Jurkat, Clone E6-1 (cell line): ENCODE data around the gene GABPB2.
"Not testable (repeated sequence)": the region's sequence is repeated elsewhere in the genome, so short reads cannot be mapped to it uniquely, and the experiment has no call there.

Experiments
- DNase-seq: peaks from one replicate; pipeline ENCODE4 v3.0.0-alpha.2; 2011; ENCODE audit warnings: low read depth, low spot score
- H3K4me3 ChIP-seq: 2 replicates; pipeline ENCODE4 v1.5.1; 2011; ENCODE audit warnings: mild to moderate bottlenecking, low read length, control low read depth, moderate library complexity

The GABPB2 gene

DNA sequence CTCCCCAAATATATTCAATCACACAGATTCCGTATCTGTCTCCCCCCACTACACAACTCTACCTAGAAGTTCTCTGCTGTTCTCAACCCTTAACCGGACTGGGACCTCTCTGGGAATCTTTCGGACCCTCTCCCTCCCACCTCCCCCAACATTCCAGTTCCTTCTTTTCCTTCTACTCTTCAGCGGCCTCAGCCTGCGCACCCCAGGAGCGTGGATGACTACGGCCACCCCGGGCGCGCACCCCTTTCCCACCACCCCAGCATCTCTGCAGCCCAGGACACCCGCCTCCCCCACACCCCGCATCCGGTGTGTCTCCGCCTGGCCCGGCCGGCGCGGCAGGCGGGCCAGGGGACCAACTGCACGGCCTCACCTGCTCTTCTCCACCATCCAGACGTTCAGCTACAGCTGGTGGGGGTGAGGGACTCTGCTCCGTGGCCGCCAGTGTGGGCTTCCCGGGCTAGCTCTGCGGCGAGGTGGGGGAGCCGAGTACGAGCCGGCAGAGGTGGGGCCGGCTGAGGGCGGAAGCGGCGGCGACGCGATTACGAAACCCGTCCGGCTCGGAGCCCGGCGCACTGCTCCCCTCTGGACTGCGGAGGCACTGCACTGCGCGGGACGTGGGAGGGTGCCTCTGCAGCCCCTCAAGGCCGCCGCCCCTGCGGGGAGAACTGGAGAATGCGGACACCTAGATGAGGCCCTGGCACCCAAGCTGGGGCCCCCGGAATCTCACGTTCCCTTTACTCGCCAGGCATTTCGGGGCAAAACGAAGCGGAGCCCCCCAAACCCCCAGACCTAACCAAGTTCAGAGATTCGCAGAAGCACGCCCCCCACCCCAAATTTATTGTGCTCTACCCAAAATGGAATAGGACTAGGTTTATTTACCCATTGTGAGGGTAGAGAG is 11.2 kb upstream of the GABPB2 start, which contains the start of gene CDC42SE1:
Gene CDC42SE1, minus strand, starts transcription at position 514 of the 898 bp plus-strand sequence. CDS start 3,892 bp downstream, outside the sequence.
- peak within 1 kb of the TSS; percentile 98 for H3K4me3 ChIP-seq
- DNase-seq: peak; percentile 84

DNA sequence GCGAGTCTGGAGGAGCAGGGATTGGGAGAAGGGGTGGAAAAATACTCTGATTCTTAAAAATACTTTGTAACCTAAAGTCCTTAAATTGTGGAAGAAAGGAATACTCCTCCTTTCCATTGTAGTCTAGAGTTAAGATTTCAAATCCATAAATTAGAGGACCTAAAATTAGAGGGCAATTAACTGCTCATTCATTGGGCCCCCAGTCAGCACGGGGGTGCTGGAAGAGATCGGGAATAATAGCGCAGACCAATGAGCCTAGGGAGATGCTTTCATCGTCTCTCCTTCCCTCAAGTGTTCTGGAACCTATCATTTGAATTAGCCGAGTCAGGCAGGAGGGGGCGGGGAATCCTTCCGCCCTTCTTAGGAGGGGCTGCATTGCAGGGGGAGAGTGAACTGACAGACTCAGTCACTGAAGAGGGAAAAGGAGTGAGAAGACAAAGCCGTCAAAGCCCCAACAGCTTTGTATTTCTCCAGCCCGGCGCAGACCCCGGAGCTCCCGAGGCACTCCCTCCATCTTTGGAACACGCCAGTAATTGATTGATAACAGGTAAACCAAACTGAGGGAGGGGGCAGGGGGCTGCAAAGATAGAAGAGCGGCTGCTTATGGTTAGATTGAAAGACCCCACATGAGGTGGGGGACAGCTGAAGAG is 10.4 kb upstream of the GABPB2 start, which contains the start of gene MLLT11:
Gene MLLT11, plus strand, starts transcription at position 391 of the 650 bp plus-strand sequence. CDS start 6,828 bp downstream, outside the sequence.
- peak within 1 kb of the TSS; percentile 98 for H3K4me3 ChIP-seq
- peak; percentile 85 for DNase-seq

DNA sequence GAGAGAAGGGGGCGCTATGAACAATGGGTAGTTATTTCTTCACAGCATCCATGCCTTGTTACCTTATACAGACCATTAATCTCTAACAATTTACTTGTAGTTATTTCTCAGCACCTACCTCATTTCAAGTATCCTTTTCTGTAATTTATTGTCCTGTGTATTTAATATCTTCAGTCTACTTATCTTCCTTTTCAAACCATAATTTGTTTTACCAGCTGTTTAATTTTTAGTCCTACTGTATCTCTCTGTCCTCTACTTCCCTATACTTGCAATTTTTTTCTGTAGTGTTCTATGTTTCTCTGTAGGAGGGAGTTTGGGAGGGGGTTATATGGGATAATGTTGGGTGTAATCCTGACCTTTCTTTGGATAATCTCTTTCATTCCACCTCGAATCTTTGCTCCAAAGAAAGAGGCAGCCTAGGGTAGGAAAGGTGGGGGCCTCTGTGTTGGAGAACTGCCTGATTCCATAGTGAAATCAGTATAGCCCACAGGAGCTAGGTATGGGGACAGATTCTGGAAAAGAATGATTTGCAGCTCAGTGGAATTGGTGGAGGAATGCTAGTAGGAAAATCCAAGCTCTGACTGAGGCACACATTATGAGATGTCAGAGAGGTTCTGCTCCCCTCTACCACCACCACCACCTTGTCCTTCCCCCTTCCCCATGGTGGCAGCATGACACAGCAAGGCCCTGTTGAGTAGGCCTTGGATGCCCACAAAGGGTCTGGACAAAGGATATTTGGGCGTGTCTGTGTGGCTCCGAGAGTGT is 9.7 kb upstream of the GABPB2 start:
- H3K4me3 ChIP-seq: peak overlapping the region; percentile 98
- DNase-seq: no peak

DNA sequence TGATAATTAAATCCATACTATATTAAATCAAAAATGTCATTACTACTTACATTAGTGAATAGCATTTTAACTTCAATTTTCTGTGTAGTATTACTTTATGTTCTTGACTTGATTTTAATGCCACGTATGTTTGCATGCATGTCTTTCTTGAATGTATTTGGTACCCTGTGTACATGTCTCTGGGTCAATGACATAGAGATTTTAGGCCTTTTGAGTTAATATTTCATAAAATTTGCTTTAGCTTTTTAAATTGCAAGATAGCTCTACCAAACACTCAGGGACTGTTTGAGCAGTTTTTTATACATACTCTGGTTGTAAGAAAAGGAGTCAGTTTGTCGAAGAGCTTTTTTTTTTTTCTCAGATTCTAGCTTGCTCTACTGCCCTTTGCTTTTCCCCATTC is 8.9 kb upstream of the GABPB2 start:
- peak overlapping the region; percentile 98 for H3K4me3 ChIP-seq

DNA sequence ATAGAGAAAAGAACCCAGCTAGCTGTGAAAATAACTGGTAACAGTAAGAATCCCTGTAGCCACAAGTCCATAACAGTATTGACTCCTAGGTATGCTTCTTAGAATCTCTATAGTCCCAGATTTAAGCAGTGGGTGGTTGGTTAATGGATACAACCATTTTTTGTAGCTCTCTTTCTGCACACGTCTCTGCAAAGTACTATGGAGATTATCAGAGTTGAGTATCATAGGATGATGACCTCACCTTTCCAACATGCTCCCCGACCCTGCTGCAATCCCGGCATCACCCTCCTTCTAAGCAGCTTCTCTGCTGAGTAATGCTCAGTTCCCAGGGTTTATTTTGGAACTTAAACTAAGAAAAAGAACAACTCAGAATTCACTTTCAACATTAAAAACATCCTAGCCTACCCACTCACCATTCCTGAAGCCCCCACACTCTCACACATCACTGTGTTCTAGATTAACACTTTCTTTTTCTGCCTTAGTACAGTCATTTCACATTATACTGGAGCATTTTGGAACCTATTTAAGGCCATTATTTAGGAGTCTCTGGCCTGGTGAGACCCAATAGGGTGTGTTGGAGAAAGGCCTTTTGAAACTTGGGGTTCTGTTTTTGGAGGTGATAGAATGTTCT is 7.7 kb upstream of the GABPB2 start:
- no peak for DNase-seq
- H3K4me3 ChIP-seq: no peak overlapping the region

More for the DNA sequence above, 8.9 kb upstream of the GABPB2 start:
- DNase-seq: no peak

DNA sequence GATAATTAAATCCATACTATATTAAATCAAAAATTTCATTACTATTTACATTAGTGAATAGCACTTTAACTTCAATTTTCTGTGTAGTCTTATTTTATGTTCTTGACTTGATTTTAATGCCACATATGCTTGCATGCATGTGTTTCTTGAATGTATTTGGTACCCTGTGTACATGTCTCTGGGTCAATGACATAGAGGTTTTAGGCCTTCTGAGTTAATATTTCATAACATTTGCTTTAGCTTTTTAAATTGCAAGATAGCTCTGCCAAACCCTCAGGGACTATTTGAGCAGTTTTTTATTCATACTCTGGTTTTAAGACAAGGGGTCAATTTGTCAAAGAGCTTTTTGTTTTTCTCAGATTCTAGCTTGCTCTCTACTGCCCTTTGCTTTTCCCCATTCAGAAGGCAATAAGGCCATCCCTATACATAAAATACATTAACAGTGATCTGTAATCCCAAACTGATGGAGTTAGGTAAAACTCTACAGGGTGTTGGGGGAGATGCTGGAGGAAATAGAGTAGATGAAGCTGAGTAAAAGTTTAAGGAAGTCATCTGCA is 5.4 kb upstream of the GABPB2 start:
- DNase-seq: no peak
- H3K4me3 ChIP-seq: no peak overlapping the region

DNA sequence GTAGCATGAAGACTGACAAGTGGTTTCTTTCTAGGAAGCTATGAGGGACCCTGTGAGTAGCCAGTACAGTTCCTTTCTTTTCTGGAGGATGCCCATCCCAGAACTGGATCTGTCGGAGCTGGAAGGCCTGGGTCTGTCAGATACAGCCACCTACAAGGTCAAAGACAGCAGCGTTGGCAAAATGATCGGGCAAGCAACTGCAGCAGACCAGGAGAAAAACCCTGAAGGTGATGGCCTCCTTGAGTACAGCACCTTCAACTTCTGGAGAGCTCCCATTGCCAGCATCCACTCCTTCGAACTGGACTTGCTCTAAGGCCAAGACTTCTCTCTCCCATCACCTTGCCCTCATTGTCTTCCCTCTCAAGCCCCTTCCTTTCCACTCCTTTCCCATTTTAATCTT is 3.4 kb upstream of the GABPB2 start:
- DNase-seq: no peak

DNA sequence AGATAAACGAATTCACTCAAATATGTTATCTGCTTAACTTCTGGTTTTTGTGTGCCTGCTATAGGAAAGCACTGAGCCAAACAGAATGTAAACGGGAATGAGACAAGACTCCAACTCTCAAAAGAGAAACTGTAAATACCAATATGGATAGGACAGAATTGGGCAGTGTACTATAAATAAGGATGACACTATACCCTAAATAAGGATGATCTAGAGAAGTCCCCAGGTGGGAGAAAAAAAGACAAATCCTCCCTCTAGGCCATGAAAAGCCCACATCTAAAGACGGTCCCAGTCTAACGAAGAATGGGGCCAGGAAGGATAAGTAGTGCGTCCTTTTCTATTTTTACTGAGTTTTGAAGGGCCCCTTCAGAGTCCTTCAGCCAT is 1.5 kb upstream of the GABPB2 start:
- H3K4me3 ChIP-seq: no peak overlapping the region
- DNase-seq: no peak

More for the DNA sequence above, 3.4 kb upstream of the GABPB2 start:
- H3K4me3 ChIP-seq: no peak overlapping the region

DNA sequence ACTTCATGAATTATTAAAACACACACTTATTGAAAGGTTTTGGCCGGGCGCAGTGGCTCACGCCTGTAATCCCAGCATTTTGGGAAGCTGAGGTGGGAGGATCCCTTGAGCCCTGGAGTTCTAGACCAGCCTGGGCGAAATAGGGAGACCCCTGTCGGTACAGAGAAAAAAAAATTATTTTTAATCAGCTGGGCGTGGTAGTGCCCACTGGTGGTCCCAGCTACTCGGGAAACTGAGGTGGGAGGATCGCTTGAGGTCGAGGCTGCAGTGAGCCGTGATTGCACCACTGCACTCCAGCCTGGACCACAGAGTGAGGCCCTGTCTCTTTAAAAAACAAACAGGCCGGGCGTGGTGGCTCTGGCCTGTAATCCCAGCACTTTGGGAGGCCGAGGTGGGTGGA is 1.7 kb downstream of the GABPB2 start:
- H3K4me3 ChIP-seq: no peak overlapping the region
- DNase-seq: no peak

DNA sequence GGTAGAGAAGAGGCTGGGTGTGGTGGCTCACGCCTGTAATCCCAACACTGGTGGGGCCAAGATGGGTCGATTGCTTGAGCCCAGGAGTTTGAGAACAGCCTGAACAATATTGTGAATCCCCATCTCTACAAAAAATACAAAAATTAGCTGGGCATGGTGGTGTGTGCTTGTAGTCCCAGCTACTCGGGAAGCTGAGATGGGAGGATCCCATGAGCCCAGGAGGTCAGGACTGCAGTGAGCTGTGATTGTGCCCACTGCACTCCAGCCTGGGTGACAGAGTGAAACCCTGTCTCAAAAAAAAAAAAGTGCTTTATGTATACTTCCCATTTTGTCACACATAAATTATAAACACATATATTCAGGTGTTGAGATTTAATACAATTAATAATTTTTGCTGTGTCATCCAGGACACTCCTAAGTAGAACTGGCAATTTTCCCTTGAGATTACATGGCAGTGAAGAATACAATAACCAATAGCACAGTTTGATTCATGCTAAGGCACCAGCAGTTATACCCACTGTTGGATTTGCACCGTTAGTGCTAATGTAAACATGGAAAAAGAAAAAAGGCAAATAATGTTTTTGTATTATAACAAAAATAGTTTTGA is 15.5 kb downstream of the GABPB2 start:
- DNase-seq: no peak

DNA sequence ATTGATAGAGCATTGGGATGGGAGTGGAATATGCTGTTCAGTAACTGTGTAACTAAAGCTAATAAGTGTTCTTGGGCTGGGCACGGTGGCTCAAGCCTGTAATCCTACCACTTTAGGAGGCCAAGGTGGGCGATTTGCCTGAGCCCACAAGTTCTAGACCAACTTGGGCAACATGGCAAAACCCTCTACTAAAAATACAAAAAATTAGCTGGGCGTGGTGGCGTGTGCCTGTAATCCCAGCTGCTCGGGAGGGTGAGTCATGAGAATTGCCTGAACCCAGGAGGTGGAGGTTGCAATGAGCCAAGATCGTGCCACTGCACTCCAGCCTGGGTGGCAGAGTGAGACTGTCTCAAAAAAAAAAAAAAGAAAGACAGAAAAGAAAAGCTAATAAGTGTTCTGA is 26.9 kb downstream of the GABPB2 start:
- not testable (repeated sequence) for DNase-seq

More for the DNA sequence above, 15.5 kb downstream of the GABPB2 start:
- no peak overlapping the region for H3K4me3 ChIP-seq

DNA sequence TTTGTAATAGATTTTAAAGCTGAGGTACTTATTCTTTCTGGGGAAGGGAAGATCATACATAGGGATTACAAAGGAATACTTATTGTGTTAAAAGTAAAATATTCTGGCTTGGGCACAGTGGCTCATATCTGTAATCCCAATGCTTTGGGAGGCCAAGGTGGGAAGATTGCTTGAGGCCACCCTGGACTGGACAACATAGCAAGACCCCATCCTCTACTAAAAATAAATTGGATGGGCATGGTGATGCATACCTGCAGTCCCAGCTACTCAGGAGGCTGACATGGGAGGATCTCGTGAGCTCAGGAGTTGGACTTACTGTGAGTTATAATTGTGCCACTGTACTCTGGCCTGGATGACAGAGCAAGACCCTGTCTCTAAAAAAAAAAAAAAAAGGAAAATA is 27.6 kb downstream of the GABPB2 start:
- no peak for DNase-seq
- H3K4me3 ChIP-seq: no peak overlapping the region

More for the DNA sequence above, 26.9 kb downstream of the GABPB2 start:
- not testable (repeated sequence) for H3K4me3 ChIP-seq

DNA sequence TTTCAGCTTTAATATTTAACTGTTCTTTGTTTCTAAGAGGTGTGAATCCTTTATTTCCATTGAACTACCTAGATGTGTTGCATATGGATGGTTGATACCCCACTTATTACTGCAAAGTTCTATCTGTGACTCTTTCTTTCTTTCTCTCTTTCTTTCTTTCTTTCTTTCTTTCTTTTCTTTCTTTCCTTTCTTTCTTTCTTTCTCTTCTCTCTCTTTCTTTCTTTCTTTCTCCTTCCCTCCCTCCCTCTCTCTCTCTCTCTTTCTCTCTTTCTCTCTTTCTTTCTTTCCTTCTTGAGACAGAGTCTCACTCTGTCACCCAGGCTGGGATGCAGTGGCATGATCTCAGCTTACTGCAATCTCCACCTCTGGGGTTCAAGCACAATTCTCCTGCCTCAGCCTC is 34.1 kb downstream of the GABPB2 start:
- DNase-seq: no peak
- no peak overlapping the region for H3K4me3 ChIP-seq

DNA sequence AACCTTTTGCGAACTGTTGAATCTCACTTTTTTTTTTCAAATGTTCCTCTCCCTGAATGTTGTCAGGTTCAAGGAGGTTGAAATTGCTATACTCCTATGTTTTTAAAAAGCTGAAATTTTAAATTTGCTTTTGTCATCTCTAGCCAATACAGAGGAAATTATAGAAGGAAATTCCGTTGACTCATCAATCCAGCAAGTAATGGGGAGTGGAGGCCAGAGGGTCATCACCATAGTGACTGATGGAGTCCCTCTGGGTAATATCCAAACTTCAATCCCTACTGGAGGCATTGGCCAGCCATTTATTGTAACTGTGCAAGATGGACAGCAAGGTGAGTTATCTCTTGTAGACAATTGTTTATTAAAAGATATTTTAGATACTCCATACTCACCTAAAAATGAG is 36.3 kb downstream of the GABPB2 start:
- no peak for DNase-seq
- H3K4me3 ChIP-seq: no peak overlapping the region

DNA sequence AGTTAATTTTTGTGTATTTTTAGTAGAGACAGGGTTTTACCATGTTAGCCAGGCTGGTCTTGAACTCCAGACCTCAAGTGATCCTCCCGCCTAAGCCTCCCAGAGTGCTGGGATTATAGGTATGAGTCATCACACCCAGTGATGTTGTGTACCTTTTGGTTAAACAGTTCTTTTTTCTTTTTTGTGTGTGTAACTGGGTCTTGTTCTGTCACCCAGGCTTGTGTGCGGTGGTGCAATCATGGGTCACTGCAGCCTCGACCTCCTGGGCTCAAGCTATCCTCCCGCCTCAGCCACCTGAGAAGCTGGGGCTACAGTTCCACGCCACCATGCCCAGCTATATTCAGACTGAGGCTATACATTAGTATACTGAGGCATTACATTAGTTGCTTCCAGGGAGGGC is 37.8 kb downstream of the GABPB2 start:
- no peak overlapping the region for H3K4me3 ChIP-seq
- DNase-seq: no peak

DNA sequence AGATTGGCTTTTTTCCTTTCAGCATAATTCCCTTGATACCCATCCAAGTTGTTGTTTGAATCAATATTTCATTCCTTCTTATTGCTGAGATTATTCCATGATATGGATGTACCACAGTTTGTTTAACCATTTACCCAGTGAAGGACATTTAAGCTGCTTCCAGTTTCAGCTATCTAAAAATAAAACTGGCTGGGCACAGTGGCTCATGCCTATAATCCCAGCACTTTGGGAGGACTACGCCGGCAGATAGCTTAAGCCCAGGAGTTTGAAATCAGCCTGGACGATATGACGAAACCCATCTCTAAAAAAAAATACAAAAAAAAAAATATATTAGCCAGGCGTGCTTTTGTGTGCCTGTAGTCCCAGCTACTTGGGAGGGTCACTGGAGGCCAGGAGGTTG is 43.3 kb downstream of the GABPB2 start:
- H3K4me3 ChIP-seq: no peak overlapping the region
- no peak for DNase-seq

DNA sequence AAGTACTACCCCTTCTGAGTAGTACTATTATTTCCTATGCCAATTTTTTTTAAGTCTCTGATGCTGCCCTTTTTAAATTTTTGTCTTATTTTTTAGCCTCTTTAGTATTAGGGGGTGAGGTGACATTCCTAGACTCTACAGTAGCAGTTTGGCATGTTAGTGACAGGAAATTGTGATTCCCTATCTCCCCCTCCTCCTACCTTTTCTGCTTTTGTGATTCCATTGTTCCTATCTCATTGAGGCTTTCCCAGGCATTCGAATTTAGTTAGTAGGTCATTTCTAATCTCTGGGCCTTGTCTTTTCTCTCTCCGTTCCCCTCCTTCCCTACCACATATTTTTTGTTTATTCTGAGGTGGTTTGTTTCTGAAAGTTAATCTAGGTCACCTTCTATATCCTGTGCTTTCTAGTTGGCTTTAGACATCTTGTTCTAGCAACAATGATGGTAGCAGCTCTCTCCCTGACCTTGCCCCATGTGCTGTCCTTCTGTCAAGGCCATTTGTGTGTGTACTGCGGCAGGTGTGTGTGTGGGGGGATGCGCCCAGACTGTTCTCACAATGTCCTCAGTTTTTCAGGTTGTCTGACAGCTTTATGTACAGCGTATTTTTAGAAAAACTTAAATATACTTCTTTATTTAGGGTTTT is 54.3 kb downstream of the GABPB2 start:
- no peak overlapping the region for H3K4me3 ChIP-seq
- no peak for DNase-seq

DNA sequence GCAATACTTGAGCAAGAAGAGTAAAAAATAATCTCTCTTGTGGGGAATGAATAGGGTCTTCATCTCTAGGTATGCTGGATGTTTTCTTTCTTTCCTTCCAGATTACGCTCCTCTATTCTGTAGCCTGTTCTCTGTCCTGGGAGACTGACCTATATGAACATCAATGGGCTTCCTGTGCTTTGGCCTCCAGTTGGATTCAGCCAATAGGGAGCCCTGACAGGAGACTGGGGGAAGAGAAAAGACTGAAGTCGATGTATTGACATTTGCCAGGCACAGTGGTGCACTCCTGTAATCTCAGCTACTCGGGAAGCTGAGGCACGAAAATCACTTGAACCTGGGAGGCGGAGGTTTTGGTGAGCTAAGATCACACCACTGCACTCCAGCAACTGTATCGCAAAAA is 58.2 kb downstream of the GABPB2 start:
- no peak overlapping the region for H3K4me3 ChIP-seq
- DNase-seq: no peak
